Bronchial epithelial cell (primary cell): Measurements from ENCODE around the gene SERINC5. TPM values are rescaled to one million over a fixed set of nuclear protein-coding genes. Genes with fewer than 3 reads are reported as not detected.
"Not testable (repeated sequence)": the region's sequence is repeated elsewhere in the genome, so short reads cannot be mapped to it uniquely, and the experiment has no call there.

ENCODE experiments used
- DNase-seq: peaks from one replicate; pipeline ENCODE4 v3.0.0-alpha.2; 2010; ENCODE audit warnings: low read depth
- FAIRE-seq: peaks from 2 replicates; lab custom pipeline; 2011; peaks lifted over from hg19 to GRCh38; lab: Jason Lieb, UNC
- H3K27me3 ChIP-seq: 2 replicates; pipeline ENCODE4 v1.5.1; 2011; ENCODE audit warnings: low read length; ENCODE audit not compliant: control insufficient read depth, insufficient read depth
- H3K36me3 ChIP-seq: 2 replicates; pipeline ENCODE4 v1.5.1; 2011; ENCODE audit warnings: low read length; ENCODE audit not compliant: control insufficient read depth, insufficient read depth
- H3K4me3 ChIP-seq: 2 replicates; pipeline ENCODE4 v1.5.1; 2011; ENCODE audit warnings: mild to moderate bottlenecking, low read depth, low read length, control low read depth
- CTCF ChIP-seq: IDR thresholded peaks from 2 replicates; pipeline ENCODE4 v1.5.1; 2011; ENCODE audit warnings: mild to moderate bottlenecking, moderate library complexity, low read length, control low read depth, inconsistent platforms; ENCODE audit not compliant: insufficient read depth, severe bottlenecking
- total RNA-seq: library from RNA; depleted of rRNA; stranded (reverse); fragments of >200 nt; gene quantifications from 2 replicates; pipeline ENCODE4 v1.2.1, GENCODE V29; 2014

The SERINC5 gene
- total RNA-seq, 1 donor from 2014 or later, result 33.4 TPM

GRCh38 chr5:80139466-80139972 lies 116.3 kb downstream of the SERINC5 start:
- Histone ChIP-seq H3K4me3 (no peak overlapping the region), H3K27me3 (no peaks in the 10 kb centered on the region), H3K36me3 (peaks cover 4% of the 10 kb centered on the region)
- DNase-seq (no peak), FAIRE-seq (no peak)
- TF ChIP-seq CTCF, result no peak

- FAIRE-seq (no peak), DNase-seq (no peak)
- Histone ChIP-seq H3K36me3 (peaks cover 2% of the 10 kb centered on the region), H3K27me3 (no peaks in the 10 kb centered on the region), H3K4me3 (no peak overlapping the region)
- no peak for TF ChIP-seq CTCF
Measured at GRCh38 chr5:80138486-80138885, 117.4 kb downstream of the SERINC5 start.

GRCh38 chr5:80136798-80137197 lies 119.0 kb downstream of the SERINC5 start:
- not testable (repeated sequence) for H3K27me3 ChIP-seq, FAIRE-seq, DNase-seq, H3K36me3 ChIP-seq, H3K4me3 ChIP-seq

GRCh38 chr5:80134876-80135275 lies 121.0 kb downstream of the SERINC5 start:
- FAIRE-seq, result no peak
- H3K27me3 ChIP-seq, result no peaks in the 10 kb centered on the region
- no peak for TF ChIP-seq CTCF
- no peak overlapping the region for H3K4me3 ChIP-seq
- no peak for DNase-seq
- H3K36me3 ChIP-seq, result no peaks in the 10 kb centered on the region

- no peak for FAIRE-seq
- no peaks in the 10 kb centered on the region for H3K36me3 ChIP-seq
- no peak for DNase-seq
- no peak for TF ChIP-seq CTCF
- no peaks in the 10 kb centered on the region for H3K27me3 ChIP-seq
- H3K4me3 ChIP-seq, result no peak overlapping the region
Measured at GRCh38 chr5:80129146-80129545, 126.7 kb downstream of the SERINC5 start.

GRCh38 chr5:80128141-80128540 lies 127.7 kb downstream of the SERINC5 start:
- Histone ChIP-seq H3K4me3 (no peak overlapping the region), H3K36me3 (no peaks in the 10 kb centered on the region), H3K27me3 (no peaks in the 10 kb centered on the region)
- no peak for TF ChIP-seq CTCF
- DNase-seq (no peak), FAIRE-seq (no peak)
